Bronchial epithelial cell (primary cell): Measurements from ENCODE around the gene NUB1. TPM values are rescaled to one million over a fixed set of nuclear protein-coding genes. Genes with fewer than 3 reads are reported as not detected.
A peak's percentile ranks its signal among the peaks of the same experiment; 100 is the strongest.

Experiments
- DNase-seq: peaks from one replicate; pipeline ENCODE4 v3.0.0-alpha.2; 2010; ENCODE audit warnings: low read depth
- FAIRE-seq: peaks from 2 replicates; lab custom pipeline; 2011; peaks lifted over from hg19 to GRCh38; lab: Jason Lieb, UNC
- H3K27me3 ChIP-seq: 2 replicates; pipeline ENCODE4 v1.5.1; 2011; ENCODE audit warnings: low read length; ENCODE audit not compliant: control insufficient read depth, insufficient read depth
- H3K36me3 ChIP-seq: 2 replicates; pipeline ENCODE4 v1.5.1; 2011; ENCODE audit warnings: low read length; ENCODE audit not compliant: control insufficient read depth, insufficient read depth
- H3K4me3 ChIP-seq: 2 replicates; pipeline ENCODE4 v1.5.1; 2011; ENCODE audit warnings: mild to moderate bottlenecking, low read depth, low read length, control low read depth
- CTCF ChIP-seq: IDR thresholded peaks from 2 replicates; pipeline ENCODE4 v1.5.1; 2011; ENCODE audit warnings: mild to moderate bottlenecking, moderate library complexity, low read length, control low read depth, inconsistent platforms; ENCODE audit not compliant: insufficient read depth, severe bottlenecking
- total RNA-seq: library from RNA; depleted of rRNA; stranded (reverse); fragments of >200 nt; gene quantifications from 2 replicates; pipeline ENCODE4 v1.2.1, GENCODE V29; 2014

NUB1 gene
- total RNA-seq, 1 donor from 2014 or later: 34.0 TPM

GRCh38 chr7:151366166-151366879, 24.7 kb downstream of the NUB1 start:
- no peak for FAIRE-seq
- Histone ChIP-seq H3K4me3 (no peak overlapping the region), H3K27me3 (no peaks in the 10 kb centered on the region), H3K36me3 (peaks cover 8% of the 10 kb centered on the region)
- no peak for DNase-seq
- no peak for TF ChIP-seq CTCF

DNA sequence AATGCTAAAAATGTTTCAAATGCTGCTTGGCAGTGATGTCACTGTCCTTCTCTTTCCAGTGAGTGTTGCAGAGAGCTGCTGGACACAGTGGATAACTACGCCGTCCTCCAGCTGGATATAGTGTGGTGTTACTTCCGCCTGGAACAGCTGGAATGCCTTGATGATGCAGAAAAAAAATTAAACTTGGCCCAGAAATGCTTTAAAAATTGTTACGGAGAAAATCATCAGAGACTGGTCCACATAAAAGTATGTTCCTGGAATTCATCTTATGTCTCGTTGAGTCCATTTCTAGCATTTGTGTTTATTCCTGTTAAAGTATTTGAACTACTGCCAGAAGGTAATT, 25.2 kb downstream of the NUB1 start:
- no peak overlapping the region for H3K4me3 ChIP-seq
- DNase-seq (no peak), FAIRE-seq (no peak)
- TF ChIP-seq CTCF: no peak
- H3K36me3 ChIP-seq: peaks cover 8% of the 10 kb centered on the region
- no peaks in the 10 kb centered on the region for H3K27me3 ChIP-seq

DNA sequence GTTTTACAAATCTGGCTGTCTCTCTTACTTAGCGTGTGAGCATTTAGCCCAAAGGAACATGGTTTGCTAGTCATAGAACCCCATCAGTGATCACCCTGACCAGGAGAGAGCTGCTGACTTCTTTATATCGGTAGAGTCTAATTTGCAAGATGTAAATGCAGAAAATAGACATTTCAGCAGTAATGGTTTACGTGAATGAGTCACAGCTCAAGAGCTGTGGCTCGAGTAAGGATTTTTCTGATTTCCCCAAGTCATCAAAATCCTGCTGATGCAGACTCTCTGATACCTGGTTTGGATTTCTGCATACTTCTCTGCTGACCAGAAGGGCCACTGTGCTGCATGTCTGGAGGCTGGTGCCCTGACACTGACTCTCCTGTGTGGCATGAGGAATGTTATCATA, 25.7 kb downstream of the NUB1 start:
- TF ChIP-seq CTCF: no peak
- Histone ChIP-seq H3K36me3 (peaks cover 7% of the 10 kb centered on the region), H3K4me3 (no peak overlapping the region), H3K27me3 (no peaks in the 10 kb centered on the region)
- FAIRE-seq: no peak
- no peak for DNase-seq

- Histone ChIP-seq H3K27me3 (no peaks in the 10 kb centered on the region), H3K4me3 (no peak overlapping the region), H3K36me3 (peaks cover 5% of the 10 kb centered on the region)
- DNase-seq: peak; percentile 57
- TF ChIP-seq CTCF: peak; percentile 98
- FAIRE-seq: no peak
These were observed 26.5 kb downstream of the NUB1 start for GRCh38 chr7:151368136-151368571.

DNA sequence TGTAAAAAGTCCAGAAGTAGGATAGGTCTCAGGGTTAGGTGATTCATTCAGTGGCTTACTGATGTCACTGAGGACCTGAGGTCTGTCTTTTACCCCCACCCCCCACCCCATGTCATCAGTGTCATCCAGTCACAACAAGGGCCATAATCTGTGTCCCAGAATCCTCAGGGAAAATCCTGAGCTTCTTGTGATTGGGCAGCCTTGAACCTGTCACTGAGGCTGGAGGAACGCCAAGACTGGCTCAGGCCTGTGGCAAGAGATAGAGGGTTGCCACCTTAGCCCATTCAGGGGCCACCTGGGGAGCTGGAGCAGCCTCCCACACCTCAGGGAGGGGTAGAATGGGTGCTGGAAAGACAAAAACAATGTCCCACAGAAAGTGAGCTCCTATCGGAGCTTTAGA, 29.7 kb downstream of the NUB1 start:
- Histone ChIP-seq H3K4me3 (no peak overlapping the region), H3K27me3 (no peaks in the 10 kb centered on the region), H3K36me3 (peaks cover 14% of the 10 kb centered on the region)
- DNase-seq (no peak), FAIRE-seq (no peak)
- no peak for TF ChIP-seq CTCF

DNA sequence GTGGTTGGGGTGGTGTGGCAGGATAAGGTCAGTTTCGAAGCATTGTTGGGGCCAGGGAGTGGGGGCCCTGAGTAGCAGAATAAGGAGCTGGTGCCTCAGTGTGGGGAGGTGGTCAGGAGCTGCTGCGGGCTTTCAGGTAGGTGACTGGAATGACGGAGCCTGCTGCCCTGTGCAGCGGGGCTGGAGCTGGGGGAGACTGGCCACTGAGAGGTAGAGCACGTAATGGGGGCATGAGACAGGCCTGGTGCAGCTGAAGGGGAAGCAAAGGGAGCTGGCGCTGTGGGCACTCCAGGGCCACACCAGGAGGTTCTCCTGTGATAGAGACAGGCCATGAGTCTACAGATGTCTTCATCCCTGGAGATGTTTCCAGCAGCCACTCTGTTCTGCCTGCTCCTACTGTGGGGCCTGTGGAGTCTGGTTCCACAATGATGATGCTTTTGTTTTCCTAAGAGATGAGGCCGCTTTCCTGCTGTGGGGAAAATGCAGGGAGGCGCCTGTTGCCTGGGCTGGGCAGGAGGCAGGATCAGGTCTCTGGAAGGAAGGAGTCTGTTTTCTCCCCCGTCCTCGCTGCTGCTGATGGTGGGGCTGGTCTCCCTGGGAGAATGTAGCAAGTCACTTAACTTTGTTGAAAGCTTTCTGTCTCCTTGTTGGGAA, 31.1 kb downstream of the NUB1 start:
- peaks cover 14% of the 10 kb centered on the region for H3K36me3 ChIP-seq
- H3K27me3 ChIP-seq: no peaks in the 10 kb centered on the region
- no peak overlapping the region for H3K4me3 ChIP-seq
- DNase-seq (no peak), FAIRE-seq (no peak)
- no peak for TF ChIP-seq CTCF
